GM23338 (cell line): ENCODE data around the gene NAA10.

Experiments
- CREB1 ChIP-seq: fragments of 250-450 bp; sonication (Bioruptor Pico); IDR thresholded peaks from 2 replicates; pipeline ENCODE4 v1.5.0; 2020; ENCODE audit warnings: low read depth, mild to moderate bottlenecking, moderate library complexity
- EZH2 ChIP-seq: fragments of 200-600 bp; sonication (generic); IDR thresholded peaks from one replicate; pipeline ENCODE4 v1.8.0; 2017; ENCODE audit warnings: antibody characterized with exemption, mild to moderate bottlenecking, low read depth; ENCODE audit not compliant: unreplicated experiment
- EZH2phosphoT487 ChIP-seq: fragments of 200-600 bp; sonication (generic); IDR thresholded peaks from one replicate; pipeline ENCODE4 v1.8.1; 2018; ENCODE audit warnings: antibody characterized with exemption; ENCODE audit not compliant: unreplicated experiment
- JUNB ChIP-seq: IDR thresholded peaks from one replicate; pipeline ENCODE4 v1.6.1; 2016; ENCODE audit warnings: antibody characterized with exemption; ENCODE audit not compliant: unreplicated experiment
- NANOG ChIP-seq: IDR thresholded peaks from 2 replicates; pipeline ENCODE4 v1.6.1; 2016; ENCODE audit warnings: antibody characterized with exemption, borderline replicate concordance
- POLR2AphosphoS5 ChIP-seq: IDR thresholded peaks from 2 replicates; pipeline ENCODE4 v1.6.1; 2016; ENCODE audit warnings: antibody characterized with exemption, low read depth
- STAT1 ChIP-seq: IDR thresholded peaks from one replicate; pipeline ENCODE4 v1.6.1; 2016; ENCODE audit warnings: antibody characterized with exemption; ENCODE audit not compliant: unreplicated experiment
- ZNF114 ChIP-seq: fragments of 250-450 bp; sonication (Bioruptor Pico); IDR thresholded peaks from 2 replicates; pipeline ENCODE4 v1.5.0; 2020; ENCODE audit warnings: mild to moderate bottlenecking, moderate library complexity
- TF ChIP-seq, protein P1 (sequence below), 2 experiments: fragments of 200-600 bp in 1 of 2; sonication (generic) in 1 of 2; conservative IDR thresholded peaks; 2 replicates each; pipeline versions ENCODE4 v1.5.1 to v1.6.1; 2016 to 2017; ENCODE audit warnings: antibody characterized with exemption in 2 of 2, low read depth in 2 of 2, mild to moderate bottlenecking in 2 of 2, moderate library complexity in 1 of 2
- TF ChIP-seq, protein P2 (sequence below): IDR thresholded peaks from one replicate; pipeline ENCODE4 v1.6.1; 2018; ENCODE audit warnings: antibody characterized with exemption; ENCODE audit not compliant: unreplicated experiment
- TF ChIP-seq, protein P3 (sequence below): IDR thresholded peaks from 2 replicates; pipeline ENCODE4 v1.6.1; 2016; ENCODE audit warnings: antibody characterized with exemption

DNA sequence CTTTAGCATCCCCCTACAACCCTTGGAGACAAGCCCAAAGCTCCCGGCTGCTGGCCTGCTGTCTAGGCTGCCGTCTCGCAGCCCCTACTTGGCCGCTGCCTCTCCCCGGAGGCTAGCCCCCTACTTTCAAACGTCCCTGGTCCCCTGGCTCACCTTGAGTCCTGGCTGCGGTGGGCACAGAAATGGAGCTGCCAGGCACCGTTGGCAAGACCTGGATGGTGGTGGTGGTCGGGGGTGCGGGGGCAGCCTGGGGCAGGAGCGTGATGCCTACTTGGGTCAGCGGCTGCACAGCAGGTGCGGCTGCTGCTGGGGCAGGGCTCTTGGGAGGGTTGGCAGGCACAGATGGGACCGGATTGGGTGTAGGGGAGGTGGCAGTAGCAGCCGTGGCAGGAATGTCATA lies 24.8 kb upstream of the NAA10 start:
- TF ChIP-seq, protein P1, sequence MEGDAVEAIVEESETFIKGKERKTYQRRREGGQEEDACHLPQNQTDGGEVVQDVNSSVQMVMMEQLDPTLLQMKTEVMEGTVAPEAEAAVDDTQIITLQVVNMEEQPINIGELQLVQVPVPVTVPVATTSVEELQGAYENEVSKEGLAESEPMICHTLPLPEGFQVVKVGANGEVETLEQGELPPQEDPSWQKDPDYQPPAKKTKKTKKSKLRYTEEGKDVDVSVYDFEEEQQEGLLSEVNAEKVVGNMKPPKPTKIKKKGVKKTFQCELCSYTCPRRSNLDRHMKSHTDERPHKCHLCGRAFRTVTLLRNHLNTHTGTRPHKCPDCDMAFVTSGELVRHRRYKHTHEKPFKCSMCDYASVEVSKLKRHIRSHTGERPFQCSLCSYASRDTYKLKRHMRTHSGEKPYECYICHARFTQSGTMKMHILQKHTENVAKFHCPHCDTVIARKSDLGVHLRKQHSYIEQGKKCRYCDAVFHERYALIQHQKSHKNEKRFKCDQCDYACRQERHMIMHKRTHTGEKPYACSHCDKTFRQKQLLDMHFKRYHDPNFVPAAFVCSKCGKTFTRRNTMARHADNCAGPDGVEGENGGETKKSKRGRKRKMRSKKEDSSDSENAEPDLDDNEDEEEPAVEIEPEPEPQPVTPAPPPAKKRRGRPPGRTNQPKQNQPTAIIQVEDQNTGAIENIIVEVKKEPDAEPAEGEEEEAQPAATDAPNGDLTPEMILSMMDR (conservative IDR thresholded peaks at IDR 0.05; ENCODE audit: low read depth in 2 of 2), result no peak
- TF ChIP-seq, protein P2, sequence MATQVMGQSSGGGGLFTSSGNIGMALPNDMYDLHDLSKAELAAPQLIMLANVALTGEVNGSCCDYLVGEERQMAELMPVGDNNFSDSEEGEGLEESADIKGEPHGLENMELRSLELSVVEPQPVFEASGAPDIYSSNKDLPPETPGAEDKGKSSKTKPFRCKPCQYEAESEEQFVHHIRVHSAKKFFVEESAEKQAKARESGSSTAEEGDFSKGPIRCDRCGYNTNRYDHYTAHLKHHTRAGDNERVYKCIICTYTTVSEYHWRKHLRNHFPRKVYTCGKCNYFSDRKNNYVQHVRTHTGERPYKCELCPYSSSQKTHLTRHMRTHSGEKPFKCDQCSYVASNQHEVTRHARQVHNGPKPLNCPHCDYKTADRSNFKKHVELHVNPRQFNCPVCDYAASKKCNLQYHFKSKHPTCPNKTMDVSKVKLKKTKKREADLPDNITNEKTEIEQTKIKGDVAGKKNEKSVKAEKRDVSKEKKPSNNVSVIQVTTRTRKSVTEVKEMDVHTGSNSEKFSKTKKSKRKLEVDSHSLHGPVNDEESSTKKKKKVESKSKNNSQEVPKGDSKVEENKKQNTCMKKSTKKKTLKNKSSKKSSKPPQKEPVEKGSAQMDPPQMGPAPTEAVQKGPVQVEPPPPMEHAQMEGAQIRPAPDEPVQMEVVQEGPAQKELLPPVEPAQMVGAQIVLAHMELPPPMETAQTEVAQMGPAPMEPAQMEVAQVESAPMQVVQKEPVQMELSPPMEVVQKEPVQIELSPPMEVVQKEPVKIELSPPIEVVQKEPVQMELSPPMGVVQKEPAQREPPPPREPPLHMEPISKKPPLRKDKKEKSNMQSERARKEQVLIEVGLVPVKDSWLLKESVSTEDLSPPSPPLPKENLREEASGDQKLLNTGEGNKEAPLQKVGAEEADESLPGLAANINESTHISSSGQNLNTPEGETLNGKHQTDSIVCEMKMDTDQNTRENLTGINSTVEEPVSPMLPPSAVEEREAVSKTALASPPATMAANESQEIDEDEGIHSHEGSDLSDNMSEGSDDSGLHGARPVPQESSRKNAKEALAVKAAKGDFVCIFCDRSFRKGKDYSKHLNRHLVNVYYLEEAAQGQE, result no peak
- TF ChIP-seq POLR2AphosphoS5 (no peak), ZNF114 (CRISPR knock-in tag) (no peak), JUNB (no peak), EZH2phosphoT487 (no peak), EZH2 (no peak), CREB1 (CRISPR knock-in tag) (no peak), NANOG (no peak), STAT1 (no peak)
- TF ChIP-seq, protein P3, sequence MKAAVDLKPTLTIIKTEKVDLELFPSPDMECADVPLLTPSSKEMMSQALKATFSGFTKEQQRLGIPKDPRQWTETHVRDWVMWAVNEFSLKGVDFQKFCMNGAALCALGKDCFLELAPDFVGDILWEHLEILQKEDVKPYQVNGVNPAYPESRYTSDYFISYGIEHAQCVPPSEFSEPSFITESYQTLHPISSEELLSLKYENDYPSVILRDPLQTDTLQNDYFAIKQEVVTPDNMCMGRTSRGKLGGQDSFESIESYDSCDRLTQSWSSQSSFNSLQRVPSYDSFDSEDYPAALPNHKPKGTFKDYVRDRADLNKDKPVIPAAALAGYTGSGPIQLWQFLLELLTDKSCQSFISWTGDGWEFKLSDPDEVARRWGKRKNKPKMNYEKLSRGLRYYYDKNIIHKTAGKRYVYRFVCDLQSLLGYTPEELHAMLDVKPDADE, result no peak
